GM23338 (cell line): ENCODE measurements around the gene TPGS1. TPM values are rescaled to one million over a fixed set of nuclear protein-coding genes. Genes with fewer than 3 reads are reported as not detected.
A peak's percentile ranks its signal among the peaks of the same experiment; 100 is the strongest.

Experiments used
- ATAC-seq: fragments of 200-7000 bp; cut with Tn5 transposase; 3 replicates; pipeline ENCODE4 v1.9.1; 2020
- DNase-seq: peaks from one replicate; pipeline ENCODE4 v3.0.0-alpha.2; 2015; ENCODE audit warnings: low spot score
- H2AFZ ChIP-seq: fragments of 200-600 bp; sonication (generic); 2 replicates; pipeline ENCODE4 v1.8.0; 2016; ENCODE audit warnings: antibody characterized with exemption, mild to moderate bottlenecking, moderate library complexity
- H3F3A ChIP-seq: fragments of 200-600 bp; sonication (generic); replicated peaks from 2 replicates; pipeline ENCODE4 v1.8.0; 2017; ENCODE audit warnings: antibody characterized with exemption, mixed run types, low read depth
- H3K27ac ChIP-seq: fragments of 200-600 bp; sonication (generic); 2 replicates; pipeline ENCODE4 v1.6.1; 2016; ENCODE audit warnings: low read depth
- H3K27me3 ChIP-seq: fragments of 200-600 bp; sonication (generic); 2 replicates; pipeline ENCODE4 v1.8.0; 2016; ENCODE audit warnings: mild to moderate bottlenecking, mixed run types, moderate library complexity; ENCODE audit not compliant: insufficient read depth
- H3K36me3 ChIP-seq: fragments of 200-600 bp; sonication (generic); 2 replicates; pipeline ENCODE4 v1.8.0; 2016; ENCODE audit warnings: mild to moderate bottlenecking; ENCODE audit not compliant: insufficient read depth
- H3K4me1 ChIP-seq: fragments of 200-600 bp; sonication (generic); 2 replicates; pipeline ENCODE4 v1.8.0; 2016; ENCODE audit warnings: mild to moderate bottlenecking, moderate library complexity; ENCODE audit not compliant: insufficient read depth
- H3K4me2 ChIP-seq: fragments of 200-600 bp; sonication (generic); 2 replicates; pipeline ENCODE4 v1.7.1; 2017; ENCODE audit warnings: mixed run types
- H3K4me3 ChIP-seq: fragments of 200-600 bp; sonication (generic); 2 replicates; pipeline ENCODE4 v1.6.1; 2016; ENCODE audit warnings: mixed run types
- H3K79me2 ChIP-seq: fragments of 200-600 bp; sonication (generic); replicated peaks from 2 replicates; pipeline ENCODE4 v1.8.0; 2017; ENCODE audit warnings: mild to moderate bottlenecking; ENCODE audit not compliant: insufficient read depth
- H3K9me2 ChIP-seq: fragments of 200-600 bp; sonication (generic); 2 replicates; pipeline ENCODE4 v1.8.0; 2017; ENCODE audit not compliant: insufficient read depth
- H4K20me1 ChIP-seq: fragments of 200-600 bp; sonication (generic); replicated peaks from 2 replicates; pipeline ENCODE4 v1.8.0; 2017; ENCODE audit warnings: mild to moderate bottlenecking; ENCODE audit not compliant: insufficient read depth
- H3K27ac Mint-ChIP-seq: 2 replicates; pipeline ENCODE4 v1.8.0; 2020; ENCODE audit warnings: inconsistent platforms, mild to moderate bottlenecking, moderate library complexity, mixed read lengths
- H3K27me3 Mint-ChIP-seq: 3 replicates; pipeline ENCODE4 v1.8.0; 2022; ENCODE audit warnings: low read depth, mild to moderate bottlenecking, moderate library complexity, mixed read lengths, inconsistent platforms; ENCODE audit not compliant: insufficient read depth, poor library complexity
- H3K36me3 Mint-ChIP-seq: 3 replicates; pipeline ENCODE4 v1.8.0; 2021; ENCODE audit warnings: low read depth, mild to moderate bottlenecking, inconsistent platforms, moderate library complexity, mixed read lengths
- H3K4me1 Mint-ChIP-seq: 3 replicates; pipeline ENCODE4 v1.8.0; 2020; ENCODE audit warnings: mild to moderate bottlenecking, inconsistent platforms, mixed read lengths
- H3K4me3 Mint-ChIP-seq: 3 replicates; pipeline ENCODE4 v1.8.0; 2021; ENCODE audit warnings: moderate library complexity, mild to moderate bottlenecking, inconsistent platforms, mixed read lengths
- H3K9me3 Mint-ChIP-seq: 3 replicates; pipeline ENCODE4 v1.8.0; 2020; ENCODE audit warnings: moderate library complexity, mild to moderate bottlenecking, inconsistent platforms, mixed read lengths
- CREB1 ChIP-seq: fragments of 250-450 bp; sonication (Bioruptor Pico); IDR thresholded peaks from 2 replicates; pipeline ENCODE4 v1.5.0; 2020; ENCODE audit warnings: low read depth, mild to moderate bottlenecking, moderate library complexity
- CTCF ChIP-seq, 2 experiments: fragments of 200-600 bp in 1 of 2; sonication (generic) in 1 of 2; conservative IDR thresholded peaks; 2 replicates each; pipeline versions ENCODE4 v1.5.1 to v1.6.1; 2016 to 2017; ENCODE audit warnings: antibody characterized with exemption in 2 of 2, low read depth in 2 of 2, mild to moderate bottlenecking in 2 of 2, moderate library complexity in 1 of 2
- EZH2 ChIP-seq: fragments of 200-600 bp; sonication (generic); IDR thresholded peaks from one replicate; pipeline ENCODE4 v1.8.0; 2017; ENCODE audit warnings: antibody characterized with exemption, mild to moderate bottlenecking, low read depth; ENCODE audit not compliant: unreplicated experiment
- NANOG ChIP-seq: IDR thresholded peaks from 2 replicates; pipeline ENCODE4 v1.6.1; 2016; ENCODE audit warnings: antibody characterized with exemption, borderline replicate concordance
- REST ChIP-seq: IDR thresholded peaks from one replicate; pipeline ENCODE4 v1.6.1; 2018; ENCODE audit warnings: antibody characterized with exemption; ENCODE audit not compliant: unreplicated experiment
- ZNF331 ChIP-seq: fragments of 250-450 bp; sonication (Bioruptor Pico); IDR thresholded peaks from 2 replicates; pipeline ENCODE4 v1.5.0; 2020; ENCODE audit warnings: low read depth, mild to moderate bottlenecking, moderate library complexity
- polyA plus RNA-seq: library from polyadenylated mRNA; unstranded; fragments of >200 nt; fragmentation: Nextera tagmentation; extraction: Ambion mirVana; gene quantifications from 2 replicates; pipeline ENCODE4 v1.2.1, GENCODE V29; 2016
- total RNA-seq: library from RNA; depleted of rRNA; stranded (reverse); fragments of >200 nt; shearing (Covaris generic); gene quantifications from 2 replicates; pipeline ENCODE4 v1.2.3, GENCODE V29; 2014

TPGS1 gene
- total and polyA plus RNA-seq, 2 experiments from 2014 or later = 11.9 to 38.4 TPM

- peaks cover 3% of the 10 kb centered on the region; the same call in 2 of the 3 replicates for H3K36me3 Mint-ChIP-seq
- no peak for DNase-seq
- H3K9me3 Mint-ChIP-seq = no peaks in the 10 kb centered on the region
- Histone ChIP-seq H3K4me2 (no peak overlapping the region), H3K9me2 (no peaks in the 10 kb centered on the region), H3K27me3 (no peaks in the 10 kb centered on the region), H3K79me2 (no peaks in the 10 kb centered on the region), H3K36me3 (no peaks in the 10 kb centered on the region), H3K4me1 (no peaks in the 10 kb centered on the region), H3K27ac (no peak overlapping the region), H4K20me1 (no peaks in the 10 kb centered on the region; the same call in 1 of the 2 replicates), H3K4me3 (no peak overlapping the region), H2AFZ (no peak overlapping the region), H3F3A (0 out of 2 replicates have a peak, but pooled peaks cover 2% of the 10 kb centered on the region)
- H3K27ac Mint-ChIP-seq = no peak overlapping the region
- H3K4me1 Mint-ChIP-seq = peaks cover 3% of the 10 kb centered on the region; the same call in 1 of the 3 replicates
- H3K27me3 Mint-ChIP-seq = peaks cover 8% of the 10 kb centered on the region
- no peak for TF ChIP-seq CREB1 (CRISPR knock-in tag)
- TF ChIP-seq REST = no peak
- TF ChIP-seq EZH2 = no peak
- no peak for TF ChIP-seq NANOG
- TF ChIP-seq CTCF (conservative IDR thresholded peaks at IDR 0.05; ENCODE audit: low read depth in 2 of 2) = peak in 1 of 2 experiments; percentile 16; a peak in 2 of 4 replicates
- TF ChIP-seq ZNF331 = no peak
- H3K4me3 Mint-ChIP-seq = no peak overlapping the region
- no peak; the same call in 2 of the 3 replicates for ATAC-seq
Observed at GRCh38 chr19:547836-548720, 40.8 kb downstream of the TPGS1 start.
